Right lobe of liver (tissue), 6 donors: ENCODE data around the gene ZACN. TPM values are rescaled to one million over a fixed set of nuclear protein-coding genes. Genes with fewer than 3 reads are reported as not detected.
A peak's percentile ranks its signal among the peaks of the same experiment; 100 is the strongest.

Source experiments
- ATAC-seq, 4 donors: fragments of 200-7000 bp; cut with Tn5 transposase; one replicate each; pipeline ENCODE4 v1.9.1; 2020; ENCODE audit warnings: mild to moderate bottlenecking in 4 of 4, moderate library complexity in 4 of 4
- DNase-seq, 3 donors: peaks; one replicate each; pipeline ENCODE4 v3.0.0-alpha.2; 2020
- H3K27ac ChIP-seq, 3 donors: fragments of 200-600 bp; one replicate each; pipeline ENCODE4 v1.8.0; 2022
- H3K27me3 ChIP-seq, 2 donors: fragments of 200-600 bp; one replicate each; pipeline ENCODE4 v1.8.0; 2022
- H3K36me3 ChIP-seq, 4 donors: fragments of 200-600 bp; sonication (generic) in 1 of 4; one replicate each; pipeline versions ENCODE4 v1.5.1 to v1.8.0; 2017 to 2022; ENCODE audit warnings: control low read depth in 1 of 4
- H3K4me1 ChIP-seq, 4 donors: fragments of 200-600 bp; sonication (generic) in 1 of 4; one replicate each; pipeline versions ENCODE4 v1.5.1 to v1.8.0; 2017 to 2022; ENCODE audit warnings: control low read depth in 1 of 4
- H3K4me3 ChIP-seq, 3 donors: fragments of 200-600 bp; one replicate each; pipeline ENCODE4 v1.8.0; 2022
- H3K9me3 ChIP-seq, 4 donors: fragments of 200-600 bp; sonication (generic) in 1 of 4; one replicate each; pipeline versions ENCODE4 v1.5.1 to v1.8.0; 2017 to 2022; ENCODE audit warnings: control low read depth in 1 of 4
- POLR2A ChIP-seq: fragments of 450-650 bp; IDR thresholded peaks from one replicate; pipeline ENCODE4 v1.6.1; 2017; ENCODE audit warnings: antibody characterized with exemption, mild to moderate bottlenecking
- WGBS: methylation state at CpG from one replicate; pipeline ENCODE4 v1.1.6; 2018; ENCODE audit warnings: low coverage, low lambda C conversion rate; ENCODE audit not compliant: insufficient coverage; ENCODE audit errors: missing lambda C conversion rate; 5-methylcytosine and 5-hydroxymethylcytosine counted together
- intact Hi-C, 2 donors: fragments of 100-400 bp; cut with DNase I; formaldehyde crosslinking; loops; one replicate each; pipeline versions ENCODE4 v1.11.2 to v1.14.1; 2022
- total RNA-seq, 6 experiments: library from RNA; depleted of rRNA in 2 of 6; stranded (reverse); fragments of >200 nt in 2 of 6; fragmentation: NEBNext Ultra II Directional in 3 of 6; extraction: Animal tissue kit (Norgen Biotek cat#: 25700) in 3 of 6; gene quantifications; one replicate each; pipeline versions ENCODE4 v1.1.0 to v1.2.4, GENCODE V29; 2016 to 2023
- TF ChIP-seq, protein P1 (sequence below), 4 donors: fragments of 200-600 bp in 3 of 4; fragments of 450-650 bp in 1 of 4; IDR thresholded peaks; one replicate each; pipeline versions ENCODE4 v1.5.1 to v1.8.0; 2016 to 2022; ENCODE audit warnings: antibody characterized with exemption in 4 of 4, mild to moderate bottlenecking in 2 of 4
- donor health status: DM: no; HTN: yes; CAD: no.
- donor health status: DM: no; HTN: no; CAD: no.
- donor health status: DM: no; HTN: no; CAD: no.
- donor health status: DM: no; HTN: yes; CAD: no.
- donor health status: DM: no; HTN: yes; CAD: no.

ZACN gene
- total RNA-seq, 6 experiments from 2014 or later = not detected

DNA sequence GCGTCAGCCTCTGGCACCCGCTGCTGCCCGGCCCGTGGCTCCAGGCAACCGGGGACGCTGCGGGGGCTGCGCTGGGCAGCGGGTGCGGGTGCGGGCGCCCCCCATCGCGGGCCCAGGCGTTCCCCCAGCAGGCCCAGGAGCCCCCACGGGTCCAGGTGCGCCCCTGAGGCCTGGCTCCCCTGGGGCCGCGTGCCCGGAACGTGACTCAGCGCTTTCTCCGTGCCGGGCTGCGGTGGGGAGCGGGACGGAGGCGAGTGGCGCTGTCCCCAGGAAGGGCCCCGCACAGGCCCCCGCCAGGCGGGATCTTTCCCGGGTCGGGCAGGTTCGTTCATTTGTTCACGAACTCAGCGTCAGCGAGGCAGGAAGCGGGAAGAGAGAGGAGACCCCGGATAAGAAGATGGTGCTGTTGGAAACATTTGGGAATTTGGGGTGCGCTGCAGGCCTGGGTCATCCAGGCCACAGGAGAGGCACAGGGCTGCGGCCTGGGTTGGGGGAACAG is 43.0 kb downstream of the ZACN start:
- TF ChIP-seq, protein P1, sequence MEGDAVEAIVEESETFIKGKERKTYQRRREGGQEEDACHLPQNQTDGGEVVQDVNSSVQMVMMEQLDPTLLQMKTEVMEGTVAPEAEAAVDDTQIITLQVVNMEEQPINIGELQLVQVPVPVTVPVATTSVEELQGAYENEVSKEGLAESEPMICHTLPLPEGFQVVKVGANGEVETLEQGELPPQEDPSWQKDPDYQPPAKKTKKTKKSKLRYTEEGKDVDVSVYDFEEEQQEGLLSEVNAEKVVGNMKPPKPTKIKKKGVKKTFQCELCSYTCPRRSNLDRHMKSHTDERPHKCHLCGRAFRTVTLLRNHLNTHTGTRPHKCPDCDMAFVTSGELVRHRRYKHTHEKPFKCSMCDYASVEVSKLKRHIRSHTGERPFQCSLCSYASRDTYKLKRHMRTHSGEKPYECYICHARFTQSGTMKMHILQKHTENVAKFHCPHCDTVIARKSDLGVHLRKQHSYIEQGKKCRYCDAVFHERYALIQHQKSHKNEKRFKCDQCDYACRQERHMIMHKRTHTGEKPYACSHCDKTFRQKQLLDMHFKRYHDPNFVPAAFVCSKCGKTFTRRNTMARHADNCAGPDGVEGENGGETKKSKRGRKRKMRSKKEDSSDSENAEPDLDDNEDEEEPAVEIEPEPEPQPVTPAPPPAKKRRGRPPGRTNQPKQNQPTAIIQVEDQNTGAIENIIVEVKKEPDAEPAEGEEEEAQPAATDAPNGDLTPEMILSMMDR (IDR thresholded peaks at IDR 0.05) = no peak
- TF ChIP-seq POLR2A = no peak
- intact Hi-C loops = loop anchor here (5.0 to 10.0 kb wide), 2 partner anchors 53 to 160 kb away; no protein-coding TSS in a partner anchor
- H3K4me3 ChIP-seq = peak overlapping the region in 1 of 3 donors; percentile 14
- H3K4me1 ChIP-seq = peaks cover 0 to 3% (median 0%) of the 10 kb centered on the region in 4 donors
- H3K27me3 ChIP-seq = no peaks in the 10 kb centered on the region
- peak overlapping the region in 1 of 3 donors; percentile 33 for H3K27ac ChIP-seq
- DNase-seq = no peak
- H3K9me3 ChIP-seq = no peaks in the 10 kb centered on the region
- WGBS = 53% methylated on average over 17 of the region's 42 CpGs
- ATAC-seq = peak; percentile 12 to 53 (median 22)
- H3K36me3 ChIP-seq = no peaks in the 10 kb centered on the region

DNA sequence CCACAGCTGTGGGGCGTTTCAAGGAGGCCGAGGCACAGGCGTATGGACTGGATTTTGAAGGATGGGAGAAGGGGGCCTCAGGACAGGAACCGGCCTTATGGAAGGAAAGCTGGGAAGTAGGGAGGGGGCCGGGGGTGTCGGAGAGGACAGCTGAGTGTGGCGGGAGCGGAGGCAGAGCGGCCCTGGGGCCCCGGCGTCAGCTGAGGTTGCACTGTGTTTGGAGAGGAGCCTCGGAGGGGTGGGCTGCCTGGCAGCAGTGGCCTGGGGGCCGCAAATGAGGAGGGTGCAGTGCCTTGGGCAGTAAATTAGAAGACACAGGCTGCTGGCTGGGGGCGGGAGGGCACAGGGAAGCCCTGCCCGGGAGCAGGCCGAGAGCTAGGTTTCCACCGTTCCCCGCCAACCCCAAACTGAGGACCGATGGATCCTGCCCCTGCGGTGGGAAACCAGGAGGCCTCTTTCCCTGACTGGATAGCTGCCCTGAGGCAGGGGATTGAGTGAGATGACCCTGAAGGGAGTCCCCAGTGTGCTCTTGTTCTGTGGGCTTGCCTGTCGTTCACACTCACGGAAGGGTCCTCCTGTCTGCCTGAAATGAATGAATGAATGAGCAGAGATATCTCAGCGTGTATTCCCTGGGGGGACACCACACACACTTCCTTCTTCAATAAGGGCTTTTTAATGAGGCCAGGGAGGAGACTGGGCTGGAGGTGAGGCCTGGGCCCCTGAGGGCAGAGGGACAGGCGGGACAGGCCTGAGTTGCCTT is 43.6 kb downstream of the ZACN start:
- H3K4me3 ChIP-seq = no peak overlapping the region
- TF ChIP-seq POLR2A = no peak
- TF ChIP-seq, protein P1 (IDR thresholded peaks at IDR 0.05) = no peak
- no peak overlapping the region for H3K27ac ChIP-seq
- intact Hi-C loops = loop anchor here (5.0 to 10.0 kb wide), 2 partner anchors 52 to 160 kb away; no protein-coding TSS in a partner anchor
- peaks cover 0 to 3% (median 0%) of the 10 kb centered on the region in 4 donors for H3K4me1 ChIP-seq
- 59% methylated on average over 3 of the region's 24 CpGs for WGBS
- DNase-seq = no peak
- H3K27me3 ChIP-seq = no peaks in the 10 kb centered on the region
- H3K9me3 ChIP-seq = no peaks in the 10 kb centered on the region
- no peak for ATAC-seq
- no peaks in the 10 kb centered on the region for H3K36me3 ChIP-seq

DNA sequence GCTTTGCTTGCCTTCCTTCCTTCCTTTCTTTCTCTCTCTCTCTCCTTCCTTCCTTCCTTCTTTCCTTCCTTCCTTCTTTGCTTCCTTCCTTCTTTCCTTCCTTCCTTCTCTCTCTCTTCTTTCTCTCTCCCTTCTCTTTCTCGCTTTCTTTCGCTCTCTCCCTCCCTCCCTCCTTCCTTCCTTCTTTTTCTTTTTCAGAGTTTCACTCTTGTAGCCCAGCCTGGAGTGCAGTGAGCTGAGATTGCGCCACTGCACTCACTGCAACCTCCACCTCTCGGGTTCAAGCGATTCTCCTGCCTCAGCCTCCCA is 44.2 kb downstream of the ZACN start:
- Histone ChIP-seq H3K4me3 (no peak overlapping the region), H3K9me3 (no peaks in the 10 kb centered on the region), H3K4me1 (peaks cover 0 to 3% (median 0%) of the 10 kb centered on the region in 4 donors), H3K27ac (no peak overlapping the region), H3K36me3 (no peaks in the 10 kb centered on the region), H3K27me3 (no peaks in the 10 kb centered on the region)
- 57% methylated on average over 3 of the region's 5 CpGs for WGBS
- no peak for DNase-seq
- intact Hi-C loops = loop anchor here (5.0 to 10.0 kb wide), 2 partner anchors 52 to 159 kb away; no protein-coding TSS in a partner anchor
- no peak for ATAC-seq
- TF ChIP-seq, protein P1 (IDR thresholded peaks at IDR 0.05) = no peak
- TF ChIP-seq POLR2A = no peak

DNA sequence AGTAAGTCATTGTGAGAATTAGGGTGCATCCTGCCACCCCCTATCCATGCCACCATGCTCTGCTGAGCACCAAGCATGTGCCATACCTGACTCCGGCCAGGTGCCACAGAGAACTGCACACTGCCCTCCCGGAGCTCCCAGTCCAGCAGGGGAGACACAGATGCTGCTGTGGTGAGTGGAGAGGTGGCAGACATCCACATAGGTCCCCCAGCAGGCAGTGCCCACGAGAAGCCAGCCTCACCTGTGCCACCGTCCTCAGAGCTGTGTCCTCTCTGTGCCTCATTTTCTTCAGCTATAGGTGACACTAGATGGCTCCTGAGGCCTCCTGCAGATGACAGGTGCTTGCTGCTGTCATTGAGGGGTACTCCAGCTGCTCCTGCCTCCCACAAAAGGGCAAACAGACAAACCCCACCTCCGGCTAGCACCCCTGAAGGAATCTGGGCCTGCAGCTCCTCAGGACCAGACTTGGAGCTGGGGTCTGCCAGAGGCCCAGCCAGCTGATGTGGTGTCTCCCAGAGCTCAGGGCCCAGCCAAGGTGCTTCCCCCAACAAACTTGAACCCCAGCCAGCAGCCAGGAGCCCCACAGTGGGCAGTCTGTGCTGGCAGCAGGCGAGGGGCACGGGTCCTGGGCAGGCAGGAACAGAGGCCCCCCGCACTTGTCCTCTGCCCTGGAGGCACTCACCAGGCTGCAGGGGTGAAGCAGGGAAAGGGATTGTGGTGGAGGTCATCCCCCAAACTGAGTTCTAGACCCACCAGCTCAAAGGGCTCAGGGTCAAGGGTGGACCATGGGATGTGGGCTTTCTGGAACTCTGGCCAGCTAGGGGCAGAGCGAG is 45.0 kb downstream of the ZACN start:
- ATAC-seq (no peak), DNase-seq (no peak)
- Histone ChIP-seq H3K27ac (no peak overlapping the region), H3K4me1 (peaks cover 0 to 3% (median 0%) of the 10 kb centered on the region in 4 donors), H3K36me3 (no peaks in the 10 kb centered on the region), H3K27me3 (no peaks in the 10 kb centered on the region), H3K4me3 (no peak overlapping the region), H3K9me3 (no peaks in the 10 kb centered on the region)
- WGBS = 8% methylated on average over 2 of the region's 9 CpGs
- TF ChIP-seq, protein P1 (IDR thresholded peaks at IDR 0.05) = no peak
- no peak for TF ChIP-seq POLR2A
- intact Hi-C loops = loop anchor here (5.0 to 10.0 kb wide), 2 partner anchors 51 to 158 kb away; no protein-coding TSS in a partner anchor
